ENCODE measurements around the gene CATSPERE. TPM values are rescaled to one million over a fixed set of nuclear protein-coding genes. Genes with fewer than 3 reads are reported as not detected.

CATSPERE gene
- total RNA-seq, 2 donors from 2014 or later: 0.33 to 0.42 TPM

DNA sequence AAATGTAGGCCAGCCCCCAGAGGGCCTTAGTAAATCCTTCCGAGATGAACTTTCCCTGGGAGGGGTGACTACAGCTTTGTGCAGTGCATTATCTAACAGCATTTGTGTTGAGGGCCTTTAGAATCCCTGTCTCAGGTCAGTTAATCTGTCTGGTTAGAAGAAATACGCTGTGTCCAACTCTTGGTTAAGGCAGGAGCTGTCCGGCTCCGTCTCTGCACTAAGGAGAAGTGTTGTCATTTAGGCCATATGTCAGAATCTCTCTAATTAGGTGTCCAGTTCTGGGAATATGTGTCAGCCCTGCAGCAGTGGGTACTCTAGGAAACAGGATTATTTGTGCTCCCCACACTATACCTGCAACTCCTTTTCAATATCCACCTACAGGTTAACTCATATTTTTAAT lies 124.8 kb downstream of the CATSPERE start:
- 96 to 100% methylated on average over 4 of the region's 4 CpGs for WGBS, 2 experiments (ENCODE audit: insufficient coverage in 1 of 2, insufficient read length in 1 of 2)
- Mint-ChIP-seq H3K4me1 (no peaks in the 10 kb centered on the region), H3K36me3 (ENCODE audit: low read depth) (no peaks in the 10 kb centered on the region), H3K27ac (no peak overlapping the region), H3K27me3 (ENCODE audit: insufficient read depth) (no peaks in the 10 kb centered on the region), H3K9me3 (peaks cover 8% of the 10 kb centered on the region), H3K4me3 (no peak overlapping the region)
- DNase-seq: no peak
- Histone ChIP-seq H3K4me3 (ENCODE audit: low read length) (no peak overlapping the region), H3K9ac (ENCODE audit: extremely low read depth, low read length, poor library complexity, severe bottlenecking) (no peak overlapping the region), H3K27ac (ENCODE audit: low read depth, low read length) (no peak overlapping the region), H3K9me3 (ENCODE audit: control insufficient read depth, low read length) (peaks cover 7% of the 10 kb centered on the region), H3K36me3 (ENCODE audit: control insufficient read depth, insufficient read depth, low read length) (no peaks in the 10 kb centered on the region), H3K4me1 (ENCODE audit: control insufficient read depth, insufficient read depth, low read length) (no peaks in the 10 kb centered on the region), H3K27me3 (ENCODE audit: control insufficient read depth, insufficient read depth, low read length, poor library complexity, severe bottlenecking) (no peaks in the 10 kb centered on the region)
- TF ChIP-seq, protein P1, sequence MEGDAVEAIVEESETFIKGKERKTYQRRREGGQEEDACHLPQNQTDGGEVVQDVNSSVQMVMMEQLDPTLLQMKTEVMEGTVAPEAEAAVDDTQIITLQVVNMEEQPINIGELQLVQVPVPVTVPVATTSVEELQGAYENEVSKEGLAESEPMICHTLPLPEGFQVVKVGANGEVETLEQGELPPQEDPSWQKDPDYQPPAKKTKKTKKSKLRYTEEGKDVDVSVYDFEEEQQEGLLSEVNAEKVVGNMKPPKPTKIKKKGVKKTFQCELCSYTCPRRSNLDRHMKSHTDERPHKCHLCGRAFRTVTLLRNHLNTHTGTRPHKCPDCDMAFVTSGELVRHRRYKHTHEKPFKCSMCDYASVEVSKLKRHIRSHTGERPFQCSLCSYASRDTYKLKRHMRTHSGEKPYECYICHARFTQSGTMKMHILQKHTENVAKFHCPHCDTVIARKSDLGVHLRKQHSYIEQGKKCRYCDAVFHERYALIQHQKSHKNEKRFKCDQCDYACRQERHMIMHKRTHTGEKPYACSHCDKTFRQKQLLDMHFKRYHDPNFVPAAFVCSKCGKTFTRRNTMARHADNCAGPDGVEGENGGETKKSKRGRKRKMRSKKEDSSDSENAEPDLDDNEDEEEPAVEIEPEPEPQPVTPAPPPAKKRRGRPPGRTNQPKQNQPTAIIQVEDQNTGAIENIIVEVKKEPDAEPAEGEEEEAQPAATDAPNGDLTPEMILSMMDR (conservative IDR thresholded peaks at IDR 0.05): no peak

GRCh38 chr1:244590670-244591069 lies 129.6 kb downstream of the CATSPERE start:
- H3K9ac ChIP-seq (ENCODE audit: extremely low read depth, low read length, poor library complexity, severe bottlenecking): no peak overlapping the region
- no peaks in the 10 kb centered on the region for H3K27me3 ChIP-seq (ENCODE audit: control insufficient read depth, insufficient read depth, low read length, poor library complexity, severe bottlenecking)
- Mint-ChIP-seq H3K27me3 (ENCODE audit: insufficient read depth) (no peaks in the 10 kb centered on the region), H3K36me3 (ENCODE audit: low read depth) (no peaks in the 10 kb centered on the region), H3K27ac (no peak overlapping the region), H3K9me3 (peaks cover 13% of the 10 kb centered on the region), H3K4me3 (no peak overlapping the region), H3K4me1 (no peaks in the 10 kb centered on the region)
- H3K4me1 ChIP-seq (ENCODE audit: control insufficient read depth, insufficient read depth, low read length): no peaks in the 10 kb centered on the region
- H3K9me3 ChIP-seq (ENCODE audit: control insufficient read depth, low read length): peaks cover 10% of the 10 kb centered on the region
- DNase-seq: no peak
- no peaks in the 10 kb centered on the region for H3K36me3 ChIP-seq (ENCODE audit: control insufficient read depth, insufficient read depth, low read length)
- 82% methylated on average over 1 of the region's 2 CpGs; no CpG with 5 or more reads in 1 of the 2 experiments for WGBS, 2 experiments (ENCODE audit: insufficient coverage in 1 of 2, insufficient read length in 1 of 2)
- TF ChIP-seq, protein P1 (conservative IDR thresholded peaks at IDR 0.05): no peak
- no peak overlapping the region for H3K4me3 ChIP-seq (ENCODE audit: low read length)
- no peak overlapping the region for H3K27ac ChIP-seq (ENCODE audit: low read depth, low read length)

- no peak overlapping the region for H3K27ac Mint-ChIP-seq
- Histone ChIP-seq H3K4me1 (ENCODE audit: control insufficient read depth, insufficient read depth, low read length) (no peaks in the 10 kb centered on the region), H3K4me3 (ENCODE audit: low read length) (no peak overlapping the region), H3K27me3 (ENCODE audit: control insufficient read depth, insufficient read depth, low read length, poor library complexity, severe bottlenecking) (no peaks in the 10 kb centered on the region), H3K9ac (ENCODE audit: extremely low read depth, low read length, poor library complexity, severe bottlenecking) (no peak overlapping the region), H3K36me3 (ENCODE audit: control insufficient read depth, insufficient read depth, low read length) (no peaks in the 10 kb centered on the region), H3K9me3 (ENCODE audit: control insufficient read depth, low read length) (no peaks in the 10 kb centered on the region), H3K27ac (ENCODE audit: low read depth, low read length) (no peak overlapping the region)
- DNase-seq: no peak
- WGBS, 2 experiments (ENCODE audit: insufficient coverage in 1 of 2, insufficient read length in 1 of 2): 78 to 91% methylated on average over 4 to 5 of the region's 5 CpGs
- H3K36me3 Mint-ChIP-seq (ENCODE audit: low read depth): no peaks in the 10 kb centered on the region
- no peak overlapping the region for H3K4me3 Mint-ChIP-seq
- no peaks in the 10 kb centered on the region for H3K4me1 Mint-ChIP-seq
- TF ChIP-seq, protein P1 (conservative IDR thresholded peaks at IDR 0.05): no peak
- H3K27me3 Mint-ChIP-seq (ENCODE audit: insufficient read depth): no peaks in the 10 kb centered on the region
- no peaks in the 10 kb centered on the region for H3K9me3 Mint-ChIP-seq
Measured at GRCh38 chr1:244598611-244599010, 137.5 kb downstream of the CATSPERE start.
